HepG2 (cell line): ENCODE data around the gene LRRC45. TPM values are rescaled to one million over a fixed set of nuclear protein-coding genes. Genes with fewer than 3 reads are reported as not detected.

Experiments used
- ATF3 ChIP-seq: sonication (generic); formaldehyde crosslinking; IDR thresholded peaks from 2 replicates; pipeline ENCODE4 v1.4.0; 2020; ENCODE audit warnings: missing genetic modification reagents
- ATF7-NPFF ChIP-seq: sonication (generic); formaldehyde crosslinking; IDR thresholded peaks from 2 replicates; pipeline ENCODE4 v1.8.1; 2023; ENCODE audit warnings: mild to moderate bottlenecking, low read depth, missing genetic modification reagents, moderate library complexity
- BORCS8-MEF2B ChIP-seq: sonication (generic); formaldehyde crosslinking; IDR thresholded peaks from 2 replicates; pipeline ENCODE4 v1.8.0; 2022; ENCODE audit warnings: mild to moderate bottlenecking, missing genetic modification reagents
- ESRRA ChIP-seq: sonication (generic); formaldehyde crosslinking; IDR thresholded peaks from 2 replicates; pipeline ENCODE4 v1.5.1; 2020; ENCODE audit warnings: mild to moderate bottlenecking, low read depth, missing genetic modification reagents
- GLMP ChIP-seq: sonication (generic); formaldehyde crosslinking; IDR thresholded peaks from 2 replicates; pipeline ENCODE4 v1.9.0; 2021; ENCODE audit warnings: missing genetic modification reagents, mild to moderate bottlenecking, borderline replicate concordance
- HCFC1 ChIP-seq: fragments of 150-350 bp; IDR thresholded peaks from 2 replicates; pipeline ENCODE4 v1.6.1; 2014; ENCODE audit warnings: low read depth, low read length
- HIC2 ChIP-seq: sonication (generic); formaldehyde crosslinking; IDR thresholded peaks from 2 replicates; pipeline ENCODE4 v1.9.0; 2022; ENCODE audit warnings: low read depth, missing genetic modification reagents
- JUNB ChIP-seq: sonication (generic); formaldehyde crosslinking; IDR thresholded peaks from 2 replicates; pipeline ENCODE4 v1.8.0; 2022; ENCODE audit warnings: missing genetic modification reagents, mild to moderate bottlenecking, borderline replicate concordance
- LCORL ChIP-seq, 2 experiments: fragments of 450-650 bp in 1 of 2; sonication (generic) in 1 of 2; formaldehyde crosslinking in 1 of 2; IDR thresholded peaks; 2 replicates each; pipeline versions ENCODE4 v1.5.0 to v1.6.1; 2017 to 2020; ENCODE audit warnings: antibody characterized with exemption in 1 of 2, missing genetic modification reagents in 1 of 2
- MEIS2 ChIP-seq: sonication (generic); formaldehyde crosslinking; IDR thresholded peaks from 2 replicates; pipeline ENCODE4 v1.9.0; 2021; ENCODE audit warnings: mild to moderate bottlenecking, missing genetic modification reagents
- NR0B2 ChIP-seq: sonication (generic); formaldehyde crosslinking; IDR thresholded peaks from 2 replicates; pipeline ENCODE4 v1.4.0; 2020; ENCODE audit warnings: mild to moderate bottlenecking, missing genetic modification reagents
- NR2F6 ChIP-seq, 2 experiments: IDR thresholded peaks; 2 replicates each; pipeline ENCODE4 v1.6.1; 2016; ENCODE audit warnings: antibody characterized with exemption in 1 of 2, mild to moderate bottlenecking in 1 of 2
- PRMT3 ChIP-seq: sonication (generic); formaldehyde crosslinking; IDR thresholded peaks from 2 replicates; pipeline ENCODE4 v1.8.1; 2022; ENCODE audit warnings: low read depth, mild to moderate bottlenecking, moderate library complexity, missing genetic modification reagents, borderline replicate concordance
- RFXAP ChIP-seq: sonication (generic); formaldehyde crosslinking; IDR thresholded peaks from 2 replicates; pipeline ENCODE4 v1.4.0; 2020; ENCODE audit warnings: missing genetic modification reagents, borderline replicate concordance
- SALL2 ChIP-seq: sonication (generic); formaldehyde crosslinking; IDR thresholded peaks from 2 replicates; pipeline ENCODE4 v1.8.1; 2023; ENCODE audit warnings: mild to moderate bottlenecking, missing genetic modification reagents, inconsistent platforms
- SIN3B ChIP-seq: fragments of 150-350 bp; IDR thresholded peaks from 2 replicates; pipeline ENCODE4 v1.6.1; 2014; ENCODE audit warnings: low read length
- SRF ChIP-seq: IDR thresholded peaks from 2 replicates; pipeline ENCODE4 v1.6.1; 2011; ENCODE audit warnings: mild to moderate bottlenecking, low read depth, low read length, moderate library complexity
- YEATS4 ChIP-seq: sonication (generic); formaldehyde crosslinking; IDR thresholded peaks from 2 replicates; pipeline ENCODE4 v1.4.0; 2020; ENCODE audit warnings: missing genetic modification reagents, borderline replicate concordance
- ZNF251 ChIP-seq: sonication (generic); formaldehyde crosslinking; IDR thresholded peaks from 2 replicates; pipeline ENCODE4 v1.9.0; 2021; ENCODE audit warnings: mild to moderate bottlenecking, missing genetic modification reagents
- ZNF672 ChIP-seq: sonication (generic); formaldehyde crosslinking; IDR thresholded peaks from 2 replicates; pipeline ENCODE4 v1.8.1; 2022; ENCODE audit warnings: missing genetic modification reagents
- ZNF691 ChIP-seq: sonication (generic); formaldehyde crosslinking; IDR thresholded peaks from 2 replicates; pipeline ENCODE4 v1.4.0; 2020; ENCODE audit warnings: missing genetic modification reagents, low read depth, mild to moderate bottlenecking, borderline replicate concordance
- ZSCAN5A ChIP-seq: sonication (generic); formaldehyde crosslinking; IDR thresholded peaks from 2 replicates; pipeline ENCODE4 v1.8.0; 2022; ENCODE audit warnings: mild to moderate bottlenecking, missing genetic modification reagents, borderline replicate concordance
- polyA plus RNA-seq, 8 experiments: library from polyadenylated mRNA; depleted of rRNA in 3 of 8; stranded (reverse) in 7 of 8; unstranded in 1 of 8; fragments of >200 nt; fragmentation: Illumina TruSeq in 4 of 8; extraction: Trizol in 4 of 8; gene quantifications; 2 replicates each; pipeline versions ENCODE4 v1.2.1 to v1.2.3, GENCODE V29; 2011 to 2016; ENCODE audit warnings: low read depth in 4 of 8, missing spikeins in 1 of 8, mixed read lengths in 1 of 8; ENCODE audit not compliant: insufficient read depth in 1 of 8
- total RNA-seq, 5 experiments: library from RNA; depleted of rRNA; stranded (reverse); fragments of >200 nt; fragmentation: Illumina TruSeq; extraction: Trizol; gene quantifications; 2 replicates each; pipeline ENCODE4 v1.2.3, GENCODE V29; 2016; ENCODE audit warnings: low read depth in 1 of 5

Gene LRRC45
- total and polyA plus RNA-seq, 2 of the 13 experiments (the other 11 are each of a cell fraction or from before 2014, with no cell fraction given), result 11.6 to 48.1 TPM

GRCh38 chr17:81995463-81996231 lies 27.5 kb upstream of the LRRC45 start (continued):
- peak; percentile 88; the same call in 1 of the 2 replicates for TF ChIP-seq HIC2 (CRISPR knock-in tag)
- no peak; the same call in 1 of the 2 replicates for TF ChIP-seq YEATS4
- no peak for TF ChIP-seq GLMP (CRISPR knock-in tag)
- peak; percentile 45; the same call in 1 of the 2 replicates for TF ChIP-seq MEIS2 (CRISPR knock-in tag)
- no peak for TF ChIP-seq SALL2 (CRISPR knock-in tag)
- no peak for TF ChIP-seq HCFC1
- no peak; the same call in 1 of the 2 replicates for TF ChIP-seq PRMT3
- peak; percentile 85; the same call in 1 of the 2 replicates for TF ChIP-seq ATF7-NPFF (CRISPR knock-in tag)
- TF ChIP-seq LCORL (IDR thresholded peaks at IDR 0.05), result no peak; the same call in 1 of the 2 replicates
- peak; percentile 58 for TF ChIP-seq LCORL (CRISPR knock-in tag; IDR thresholded peaks at IDR 0.05)
- TF ChIP-seq SIN3B, result no peak
- no peak for TF ChIP-seq ESRRA (CRISPR knock-in tag)
- peak; percentile 47; the same call in 1 of the 2 replicates for TF ChIP-seq BORCS8-MEF2B (CRISPR knock-in tag)
- no peak for TF ChIP-seq JUNB (CRISPR knock-in tag)
- 0 out of 2 replicates have a peak, but pooled peaks have one; percentile 12 for TF ChIP-seq NR2F6 (IDR thresholded peaks at IDR 0.05)
- TF ChIP-seq NR2F6 (CRISPR knock-in tag; IDR thresholded peaks at IDR 0.05), result peak; percentile 58; the same call in 1 of the 2 replicates
- no peak for TF ChIP-seq SRF
- no peak for TF ChIP-seq RFXAP (CRISPR knock-in tag)
- TF ChIP-seq ZNF691 (CRISPR knock-in tag), result no peak
- TF ChIP-seq ZNF672 (CRISPR knock-in tag), result no peak
- no peak; the same call in none of the 2 replicates for TF ChIP-seq ZNF251
- peak; percentile 81; the same call in 1 of the 2 replicates for TF ChIP-seq NR0B2 (CRISPR knock-in tag)
- TF ChIP-seq ATF3, result peak; percentile 38; the same call in 1 of the 2 replicates
- 0 out of 2 replicates have a peak, but pooled peaks have one; percentile 13 for TF ChIP-seq ZSCAN5A
